ENCODE results near the gene KIF18A.
"Not testable (repeated sequence)": the region's sequence is repeated elsewhere in the genome, so short reads cannot be mapped to it uniquely, and the experiment has no call there.

The KIF18A gene

GRCh38 chr11:28107750-28108618, at the start of gene KIF18A, which contains the start of gene METTL15:
TSS of gene KIF18A (minus strand) at chr11:28108156. CDS start at chr11:28097947, 10,209 bp downstream.
TSS of gene METTL15 (plus strand) at chr11:28108388. CDS start at chr11:28113335, 4,947 bp downstream.
- DNase-seq (ENCODE audit: low read depth): peak; percentile 97

GRCh38 chr11:28153586-28153985, 45.6 kb upstream of the KIF18A start:
- no peak for DNase-seq (ENCODE audit: low read depth)

GRCh38 chr11:28152743-28153142, 44.8 kb upstream of the KIF18A start:
- no peak for DNase-seq (ENCODE audit: low read depth)

GRCh38 chr11:28146123-28146751, 38.3 kb upstream of the KIF18A start:
- DNase-seq (ENCODE audit: low read depth): no peak

- DNase-seq (ENCODE audit: low read depth): no peak
These were observed 36.9 kb upstream of the KIF18A start for GRCh38 chr11:28144808-28145207.

GRCh38 chr11:28142724-28143123, 34.8 kb upstream of the KIF18A start:
- DNase-seq (ENCODE audit: low read depth): no peak

GRCh38 chr11:28140689-28141455, 32.9 kb upstream of the KIF18A start:
- DNase-seq (ENCODE audit: low read depth): no peak

- no peak for DNase-seq (ENCODE audit: low read depth)
These were observed 32.0 kb upstream of the KIF18A start for GRCh38 chr11:28139841-28140415.

GRCh38 chr11:28137832-28138231, 29.9 kb upstream of the KIF18A start:
- no peak for DNase-seq (ENCODE audit: low read depth)

- no peak for DNase-seq (ENCODE audit: low read depth)
These were observed 29.4 kb upstream of the KIF18A start for GRCh38 chr11:28137366-28137765.

- not testable (repeated sequence) for DNase-seq (ENCODE audit: low read depth)
These were observed 28.2 kb upstream of the KIF18A start for GRCh38 chr11:28136157-28136556.

GRCh38 chr11:28133146-28133545, 25.2 kb upstream of the KIF18A start:
- no peak for DNase-seq (ENCODE audit: low read depth)

GRCh38 chr11:28132548-28132947, 24.6 kb upstream of the KIF18A start:
- no peak for DNase-seq (ENCODE audit: low read depth)

GRCh38 chr11:28123151-28123581, 15.2 kb upstream of the KIF18A start:
- no peak for DNase-seq (ENCODE audit: low read depth)

- DNase-seq (ENCODE audit: low read depth): no peak
These were observed 9.8 kb upstream of the KIF18A start for GRCh38 chr11:28117712-28118111.

GRCh38 chr11:28114731-28115130, 6.8 kb upstream of the KIF18A start:
- DNase-seq (ENCODE audit: low read depth): no peak

GRCh38 chr11:28114116-28114515, 6.2 kb upstream of the KIF18A start:
- no peak for DNase-seq (ENCODE audit: low read depth)

- no peak for DNase-seq (ENCODE audit: low read depth)
These were observed 2.9 kb upstream of the KIF18A start for GRCh38 chr11:28110821-28111200.

GRCh38 chr11:28110108-28110820, 2.3 kb upstream of the KIF18A start:
- peak; percentile 36 for DNase-seq (ENCODE audit: low read depth)

- DNase-seq (ENCODE audit: low read depth): no peak
These were observed 1.0 kb upstream of the KIF18A start for GRCh38 chr11:28108958-28109357.

- DNase-seq (ENCODE audit: low read depth): no peak
These were observed 686 bp downstream of the KIF18A start for GRCh38 chr11:28107191-28107749.
